ENCODE measurements around the gene EIF5A2.

Gene EIF5A2

GRCh38 chr3:170876537-170876936, 31.9 kb downstream of the EIF5A2 start:
- H3K27ac Mint-ChIP-seq: no peak overlapping the region
- H3K9me3 Mint-ChIP-seq (ENCODE audit: low read depth): peaks cover 9% of the 10 kb centered on the region
- H3K27me3 Mint-ChIP-seq: no peaks in the 10 kb centered on the region
- H3K36me3 Mint-ChIP-seq: peaks cover 8% of the 10 kb centered on the region
- no peaks in the 10 kb centered on the region for H3K4me1 Mint-ChIP-seq (ENCODE audit: low read depth)
- no peak overlapping the region for H3K4me3 Mint-ChIP-seq

- Mint-ChIP-seq H3K9me3 (ENCODE audit: low read depth) (peaks cover 5% of the 10 kb centered on the region), H3K4me1 (ENCODE audit: low read depth) (peaks cover 23% of the 10 kb centered on the region), H3K27ac (peak within 1 kb of the TSS; percentile 99), H3K4me3 (peak within 1 kb of the TSS; percentile 96), H3K36me3 (peaks cover 19% of the 10 kb centered on the region), H3K27me3 (no peaks in the 10 kb centered on the region)
These were observed 38.5 kb downstream of the EIF5A2 start, which contains the start of gene RPL22L1 for GRCh38 chr3:170869645-170870593. Gene RPL22L1 (minus strand): TSS chr3:170870195. CDS start chr3:170870167, 28 bp downstream.

- Mint-ChIP-seq H3K4me1 (ENCODE audit: low read depth) (peaks cover 23% of the 10 kb centered on the region), H3K4me3 (peak overlapping the region; percentile 96), H3K27ac (peak overlapping the region; percentile 99), H3K27me3 (no peaks in the 10 kb centered on the region), H3K9me3 (ENCODE audit: low read depth) (peaks cover 2% of the 10 kb centered on the region), H3K36me3 (peaks cover 16% of the 10 kb centered on the region)
These were observed 39.2 kb downstream of the EIF5A2 start for GRCh38 chr3:170869239-170869590.

- Mint-ChIP-seq H3K9me3 (ENCODE audit: low read depth) (no peaks in the 10 kb centered on the region), H3K4me3 (peak overlapping the region; percentile 96), H3K36me3 (peaks cover 15% of the 10 kb centered on the region), H3K27me3 (no peaks in the 10 kb centered on the region), H3K27ac (peak overlapping the region; percentile 99), H3K4me1 (ENCODE audit: low read depth) (peaks cover 23% of the 10 kb centered on the region)
These were observed 39.7 kb downstream of the EIF5A2 start for GRCh38 chr3:170868577-170869238.

GRCh38 chr3:170867143-170867937, 41.1 kb downstream of the EIF5A2 start:
- peaks cover 23% of the 10 kb centered on the region for H3K4me1 Mint-ChIP-seq (ENCODE audit: low read depth)
- H3K36me3 Mint-ChIP-seq: peaks cover 15% of the 10 kb centered on the region
- no peaks in the 10 kb centered on the region for H3K9me3 Mint-ChIP-seq (ENCODE audit: low read depth)
- H3K27me3 Mint-ChIP-seq: no peaks in the 10 kb centered on the region
- peak overlapping the region; percentile 83 for H3K27ac Mint-ChIP-seq
- peak overlapping the region; percentile 96 for H3K4me3 Mint-ChIP-seq

- H3K36me3 Mint-ChIP-seq: peaks cover 15% of the 10 kb centered on the region
These were observed 41.9 kb downstream of the EIF5A2 start for GRCh38 chr3:170866499-170866898.

GRCh38 chr3:170865209-170866094, 43.0 kb downstream of the EIF5A2 start:
- Mint-ChIP-seq H3K4me3 (peak overlapping the region; percentile 36), H3K9me3 (ENCODE audit: low read depth) (no peaks in the 10 kb centered on the region), H3K4me1 (ENCODE audit: low read depth) (peaks cover 16% of the 10 kb centered on the region), H3K27ac (peak overlapping the region; percentile 65), H3K36me3 (peaks cover 15% of the 10 kb centered on the region), H3K27me3 (no peaks in the 10 kb centered on the region)

More at GRCh38 chr3:170866499-170866898, 41.9 kb downstream of the EIF5A2 start:
- Mint-ChIP-seq H3K27me3 (no peaks in the 10 kb centered on the region), H3K4me1 (ENCODE audit: low read depth) (peaks cover 23% of the 10 kb centered on the region), H3K4me3 (peak overlapping the region; percentile 96), H3K9me3 (ENCODE audit: low read depth) (no peaks in the 10 kb centered on the region), H3K27ac (peak overlapping the region; percentile 83)

GRCh38 chr3:170864525-170865208, 43.8 kb downstream of the EIF5A2 start:
- no peaks in the 10 kb centered on the region for H3K27me3 Mint-ChIP-seq
- no peaks in the 10 kb centered on the region for H3K9me3 Mint-ChIP-seq (ENCODE audit: low read depth)
- peaks cover 12% of the 10 kb centered on the region for H3K36me3 Mint-ChIP-seq
- no peak overlapping the region for H3K4me3 Mint-ChIP-seq
- H3K4me1 Mint-ChIP-seq (ENCODE audit: low read depth): peaks cover 12% of the 10 kb centered on the region
- peak overlapping the region; percentile 22 for H3K27ac Mint-ChIP-seq

GRCh38 chr3:170863816-170864215, 44.6 kb downstream of the EIF5A2 start:
- H3K27ac Mint-ChIP-seq: no peak overlapping the region
- H3K36me3 Mint-ChIP-seq: peaks cover 10% of the 10 kb centered on the region
- H3K9me3 Mint-ChIP-seq (ENCODE audit: low read depth): no peaks in the 10 kb centered on the region
- H3K4me1 Mint-ChIP-seq (ENCODE audit: low read depth): peaks cover 12% of the 10 kb centered on the region
- no peaks in the 10 kb centered on the region for H3K27me3 Mint-ChIP-seq
- no peak overlapping the region for H3K4me3 Mint-ChIP-seq

- H3K4me1 Mint-ChIP-seq (ENCODE audit: low read depth): peaks cover 15% of the 10 kb centered on the region
- H3K36me3 Mint-ChIP-seq: peaks cover 10% of the 10 kb centered on the region
- H3K27ac Mint-ChIP-seq: no peak overlapping the region
- H3K27me3 Mint-ChIP-seq: no peaks in the 10 kb centered on the region
- H3K4me3 Mint-ChIP-seq: no peak overlapping the region
- H3K9me3 Mint-ChIP-seq (ENCODE audit: low read depth): no peaks in the 10 kb centered on the region
These were observed 45.6 kb downstream of the EIF5A2 start for GRCh38 chr3:170862618-170863374.

GRCh38 chr3:170858599-170858998, 49.8 kb downstream of the EIF5A2 start:
- Mint-ChIP-seq H3K4me3 (no peak overlapping the region), H3K27ac (no peak overlapping the region), H3K4me1 (ENCODE audit: low read depth) (peaks cover 7% of the 10 kb centered on the region), H3K9me3 (ENCODE audit: low read depth) (no peaks in the 10 kb centered on the region), H3K27me3 (no peaks in the 10 kb centered on the region), H3K36me3 (no peaks in the 10 kb centered on the region)

- peaks cover 2% of the 10 kb centered on the region for H3K4me1 Mint-ChIP-seq (ENCODE audit: low read depth)
- no peak overlapping the region for H3K4me3 Mint-ChIP-seq
- no peaks in the 10 kb centered on the region for H3K36me3 Mint-ChIP-seq
- H3K9me3 Mint-ChIP-seq (ENCODE audit: low read depth): no peaks in the 10 kb centered on the region
- no peaks in the 10 kb centered on the region for H3K27me3 Mint-ChIP-seq
- H3K27ac Mint-ChIP-seq: no peak overlapping the region
These were observed 56.1 kb downstream of the EIF5A2 start for GRCh38 chr3:170852324-170852723.
